DMS53 treated with DMSO at 0.1 percent for 48 hours (cell line): ENCODE data around the gene PPAN.

ENCODE experiments used
- DNase-seq: peaks from one replicate; lab custom pipeline; 2025; ENCODE audit not compliant: unreplicated experiment; lab: John Stamatoyannopoulos, UW

Gene PPAN

DNA sequence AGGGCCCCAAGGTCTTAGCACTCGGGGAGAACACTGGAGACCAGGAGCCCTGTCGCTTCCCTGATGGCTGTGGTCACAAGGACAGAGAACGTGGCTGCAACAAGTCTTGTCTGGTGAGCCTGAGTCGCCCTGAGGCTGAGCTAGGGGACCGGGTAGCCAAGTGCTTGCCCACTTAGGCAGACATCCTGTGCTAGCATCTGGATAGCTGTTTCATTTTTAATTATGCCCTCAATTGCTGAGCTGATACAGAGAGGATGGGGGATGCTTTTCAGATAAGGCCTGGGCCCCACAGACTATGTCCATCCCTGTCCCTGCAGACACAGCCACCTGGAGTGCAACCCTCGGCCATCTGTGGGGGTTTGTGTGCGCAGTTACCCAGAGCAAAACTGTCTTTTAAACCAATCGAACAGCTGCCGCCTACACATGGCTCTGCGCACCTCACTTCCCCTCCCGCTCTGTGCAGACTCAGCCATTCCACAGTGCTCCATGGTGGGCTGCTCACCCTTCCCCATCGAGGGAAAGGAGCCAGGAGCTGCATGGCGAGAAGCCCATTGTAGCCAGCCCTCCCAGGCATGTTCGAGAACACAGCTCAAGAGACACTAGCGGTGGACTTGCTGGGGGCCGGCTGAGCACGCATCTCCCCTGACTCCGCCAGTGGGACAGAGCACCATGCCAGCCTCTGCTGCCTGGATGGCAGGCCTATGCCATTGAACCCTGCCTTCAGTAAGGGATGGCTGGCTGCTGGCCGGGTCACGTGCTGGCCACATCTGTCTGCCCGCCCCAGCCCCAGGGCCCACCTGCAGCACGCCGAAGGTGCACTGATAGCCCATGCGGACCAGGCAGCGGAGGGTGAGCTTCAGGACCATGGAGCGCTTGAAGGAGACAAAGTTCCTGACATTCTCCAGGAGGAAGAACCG, 33.0 kb downstream of the PPAN start:
- no peak for DNase-seq

DNA sequence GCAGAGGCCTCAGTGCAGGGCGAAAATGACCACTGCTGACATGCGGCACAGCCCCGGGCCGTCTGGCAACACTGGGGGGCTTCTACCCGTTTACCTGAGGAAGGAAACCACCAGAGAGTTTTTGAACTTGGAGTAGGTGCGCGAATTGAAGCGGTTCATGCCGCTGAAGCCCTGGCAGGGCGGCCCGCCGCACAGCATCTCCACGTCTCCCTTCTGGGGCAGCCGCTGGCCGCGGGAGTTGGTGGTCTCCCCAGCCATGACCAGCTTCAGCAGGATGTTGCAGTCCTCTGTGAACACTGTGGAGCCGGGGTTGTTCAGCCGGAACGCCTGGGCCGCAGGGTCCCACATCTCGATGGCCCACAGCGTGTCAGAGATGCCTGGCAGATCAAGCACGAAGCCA, 33.8 kb downstream of the PPAN start:
- no peak for DNase-seq

DNA sequence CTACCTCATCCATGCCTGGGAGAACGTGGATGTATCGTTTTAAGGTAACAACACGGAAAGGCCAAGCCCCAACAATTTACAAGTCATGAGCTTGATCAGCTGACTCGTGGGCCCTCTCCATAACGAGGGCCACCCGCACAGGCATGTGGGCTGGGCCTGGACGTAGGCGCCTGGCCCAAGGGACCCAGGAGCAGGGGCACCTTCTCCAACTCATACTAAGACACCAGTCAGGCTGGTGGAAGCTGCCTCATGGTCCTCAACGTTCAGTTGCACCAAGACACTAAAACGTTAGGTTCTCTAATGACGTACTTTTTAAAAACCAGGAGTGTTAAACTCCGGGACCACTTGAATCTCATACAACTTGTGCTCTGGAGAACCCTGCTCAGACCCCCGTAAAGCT, 35.3 kb downstream of the PPAN start:
- DNase-seq = no peak

DNA sequence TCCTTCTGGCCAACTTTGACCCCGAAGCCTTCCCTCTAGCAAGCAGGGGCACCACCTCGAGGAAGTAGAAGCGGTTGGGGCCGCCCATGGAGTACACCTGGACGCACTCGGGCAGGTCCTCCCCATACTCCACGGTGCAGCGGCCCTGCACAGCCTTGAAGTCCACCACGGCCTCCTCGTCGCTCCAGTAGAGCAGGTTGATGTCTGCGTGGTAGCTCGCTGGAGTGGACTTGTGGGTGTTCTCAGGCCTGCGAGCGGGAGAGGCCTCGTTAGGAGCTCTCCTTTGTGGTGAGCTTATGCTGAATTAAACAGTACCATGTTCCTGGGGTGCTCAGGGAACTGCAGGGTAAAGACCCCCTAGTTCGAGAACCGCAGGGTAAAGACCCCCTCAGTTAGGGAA, 35.8 kb downstream of the PPAN start:
- DNase-seq = no peak

DNA sequence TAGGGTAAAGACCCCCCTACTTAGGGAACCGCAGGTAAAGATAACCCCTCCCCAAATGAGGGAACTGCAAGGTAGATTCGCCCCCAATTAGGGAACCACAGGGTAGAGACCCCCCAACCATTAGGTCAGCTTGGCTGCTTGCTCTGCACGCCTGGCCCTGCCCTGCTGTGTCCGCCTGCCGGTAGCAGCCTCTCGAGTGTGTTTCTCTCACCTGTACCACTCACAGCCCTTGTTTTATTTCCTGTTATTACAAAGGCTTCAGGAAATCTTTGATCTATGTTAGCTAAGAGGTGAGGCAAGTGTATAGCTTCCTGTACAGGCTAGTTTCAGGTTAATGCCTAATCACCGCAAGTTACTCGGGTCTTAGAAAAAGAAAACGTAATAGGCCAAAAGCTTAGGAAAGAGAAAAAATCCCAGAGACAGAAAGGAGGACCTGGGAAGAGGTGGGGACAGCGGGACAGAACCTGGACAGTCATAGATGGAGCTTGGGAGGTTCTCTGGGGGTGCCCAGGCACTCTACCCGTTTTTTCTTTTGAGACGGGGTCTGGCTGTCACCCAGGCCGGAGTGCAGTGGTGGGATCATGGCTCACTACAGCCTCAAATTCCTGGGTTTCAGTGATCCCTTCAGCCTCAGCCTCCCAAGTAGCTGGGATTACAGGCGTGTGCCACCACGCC, 36.7 kb downstream of the PPAN start:
- DNase-seq = no peak

DNA sequence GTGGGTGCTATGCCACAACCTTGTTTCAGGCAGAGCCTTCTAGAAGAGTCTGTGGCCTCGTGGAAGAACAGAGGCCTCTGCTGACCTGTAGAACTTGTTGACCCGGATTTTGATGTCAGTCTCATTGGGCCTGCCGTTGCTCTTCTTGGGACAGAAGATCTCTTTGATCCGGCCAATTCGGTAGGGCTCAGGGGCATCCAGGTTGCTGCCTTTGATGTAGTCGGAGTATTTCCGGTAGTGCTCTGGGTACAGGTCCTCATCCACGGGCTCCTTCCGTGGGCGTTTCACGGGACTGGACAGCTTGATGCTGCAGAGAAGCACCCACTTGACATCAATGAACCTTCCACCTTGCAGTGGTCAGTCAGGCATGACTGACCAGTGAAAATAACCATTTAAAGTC, 37.5 kb downstream of the PPAN start:
- no peak for DNase-seq

DNA sequence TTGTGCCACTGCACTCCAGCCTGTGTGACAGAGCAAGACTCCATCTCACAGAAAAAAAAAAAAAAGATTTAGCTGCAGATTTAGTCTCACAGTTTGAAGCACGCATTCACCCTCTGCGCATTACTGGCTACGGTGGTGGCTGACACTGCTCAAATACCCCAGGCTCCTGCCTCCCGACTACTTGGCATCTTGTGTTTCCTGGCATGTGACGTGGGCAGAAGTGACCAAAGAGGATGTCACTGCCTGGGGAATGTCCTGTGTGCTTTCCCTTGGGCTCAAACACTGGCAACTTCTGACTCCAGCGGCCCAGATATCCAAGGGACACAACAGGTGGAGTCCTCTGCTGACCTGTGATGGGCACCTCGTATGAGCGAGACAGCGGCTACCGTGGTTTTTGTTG, 38.2 kb downstream of the PPAN start:
- DNase-seq = no peak

DNA sequence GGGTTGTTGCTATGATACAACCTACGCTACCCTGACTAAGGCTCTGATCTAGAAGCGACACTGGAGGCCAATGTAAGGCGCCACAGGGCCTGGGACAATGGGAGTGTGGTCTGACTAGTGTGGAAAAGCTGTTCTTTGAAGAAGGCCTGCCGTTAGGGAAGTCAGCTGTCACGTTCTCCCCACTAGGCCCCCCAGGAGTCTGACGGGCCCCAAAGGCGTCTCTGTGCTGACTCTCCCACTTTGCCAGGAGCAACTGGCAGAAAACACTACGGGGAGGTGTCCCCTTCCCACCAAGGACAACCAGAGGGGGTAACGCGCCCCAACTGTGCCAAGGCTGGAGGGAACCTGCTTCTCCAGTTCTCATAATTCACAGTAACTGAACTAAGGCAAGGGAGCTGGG, 38.9 kb downstream of the PPAN start:
- DNase-seq = no peak

DNA sequence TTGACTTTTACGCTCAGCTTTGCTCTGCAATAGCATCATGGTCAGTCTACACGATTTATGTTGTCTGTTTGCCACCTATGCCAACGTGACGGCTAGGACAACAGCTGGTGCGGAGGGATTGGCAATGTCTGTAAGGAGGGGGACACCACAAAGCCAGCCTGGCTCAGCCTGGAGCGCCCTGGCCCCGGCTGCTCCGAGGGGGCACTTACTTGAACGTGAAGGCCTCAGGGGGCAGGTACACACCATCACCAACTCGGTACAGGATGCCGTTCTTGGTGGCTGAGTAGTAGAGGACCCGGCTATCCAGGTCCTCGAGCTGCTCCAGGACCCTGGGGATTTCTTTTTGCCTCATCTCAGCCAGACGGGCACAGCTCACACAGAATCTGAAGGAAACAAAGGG, 40.0 kb downstream of the PPAN start:
- no peak for DNase-seq

DNA sequence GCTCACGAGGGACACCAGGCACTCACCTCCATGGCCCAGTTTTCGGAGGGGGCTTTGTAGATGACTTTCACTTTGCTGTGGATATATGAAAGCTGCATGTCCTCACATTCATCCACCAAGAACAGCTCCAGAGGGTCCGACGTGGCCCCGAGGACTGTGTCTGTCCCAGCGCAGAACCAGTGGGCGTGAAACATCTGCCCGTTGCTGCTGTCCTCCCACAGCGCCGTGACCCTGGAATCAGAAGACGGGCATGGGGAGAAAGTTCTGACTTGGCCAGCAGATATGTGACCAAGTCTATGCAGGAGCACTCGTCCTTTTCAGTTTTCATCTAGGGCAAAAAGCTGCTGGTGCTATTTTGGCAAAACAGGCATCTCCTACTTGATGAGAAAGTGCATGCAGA, 43.3 kb downstream of the PPAN start:
- DNase-seq = no peak

DNA sequence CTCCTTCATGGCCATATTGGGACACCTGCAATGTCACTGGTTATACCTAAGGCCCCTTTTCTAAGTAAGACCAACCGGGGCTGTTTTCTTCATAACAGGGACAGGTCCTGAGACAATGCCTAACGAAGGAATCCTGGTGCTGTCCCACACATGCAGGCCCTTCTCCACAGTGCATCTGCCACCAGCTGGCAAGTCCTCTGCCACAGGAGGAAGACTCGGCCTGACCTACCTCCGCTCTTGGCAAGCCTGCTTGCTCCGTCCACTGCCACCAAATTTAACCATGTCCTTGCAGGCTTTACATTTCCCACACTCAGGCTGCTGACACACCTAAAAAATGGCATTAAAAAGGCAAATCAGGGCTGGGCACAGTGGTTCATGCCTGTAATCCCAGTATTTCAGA, 45.4 kb downstream of the PPAN start:
- no peak for DNase-seq

DNA sequence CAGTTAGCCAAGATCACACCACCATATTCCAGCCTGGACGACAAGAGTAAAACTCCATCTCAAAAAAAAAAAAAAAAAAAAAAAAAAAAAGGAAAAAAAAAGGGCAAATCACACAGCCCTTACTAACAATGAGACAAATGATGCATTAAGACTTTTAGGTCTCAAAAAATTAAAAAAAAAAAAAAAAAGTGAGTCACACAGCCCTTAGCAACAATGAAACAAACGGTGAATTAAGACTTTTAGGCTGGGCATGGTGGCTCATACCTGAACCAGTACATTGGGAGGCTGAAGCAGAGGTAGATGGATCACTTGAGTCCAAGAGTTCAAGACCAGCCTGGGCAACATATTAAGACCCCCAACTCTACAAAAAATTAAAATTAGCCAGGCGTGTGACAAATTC, 45.9 kb downstream of the PPAN start:
- DNase-seq = no peak

DNA sequence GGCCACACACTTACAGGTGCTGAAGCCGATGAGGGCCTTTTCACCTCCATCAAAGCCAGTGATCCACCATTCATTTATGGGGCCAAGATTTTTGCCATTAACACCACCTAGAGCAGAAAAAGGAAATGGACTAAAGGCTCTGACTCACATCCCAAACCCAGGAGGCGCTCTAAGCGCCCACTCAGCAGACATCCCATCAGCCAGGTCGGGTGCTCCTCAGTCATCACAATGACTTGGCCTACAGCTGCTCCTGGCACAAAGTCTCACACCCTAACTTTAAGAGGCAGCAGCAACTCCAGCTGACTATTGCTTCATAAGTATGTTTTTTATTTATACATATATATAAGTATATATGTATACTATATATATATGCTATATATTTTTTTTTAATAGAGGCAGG, 49.7 kb downstream of the PPAN start:
- DNase-seq = no peak

DNA sequence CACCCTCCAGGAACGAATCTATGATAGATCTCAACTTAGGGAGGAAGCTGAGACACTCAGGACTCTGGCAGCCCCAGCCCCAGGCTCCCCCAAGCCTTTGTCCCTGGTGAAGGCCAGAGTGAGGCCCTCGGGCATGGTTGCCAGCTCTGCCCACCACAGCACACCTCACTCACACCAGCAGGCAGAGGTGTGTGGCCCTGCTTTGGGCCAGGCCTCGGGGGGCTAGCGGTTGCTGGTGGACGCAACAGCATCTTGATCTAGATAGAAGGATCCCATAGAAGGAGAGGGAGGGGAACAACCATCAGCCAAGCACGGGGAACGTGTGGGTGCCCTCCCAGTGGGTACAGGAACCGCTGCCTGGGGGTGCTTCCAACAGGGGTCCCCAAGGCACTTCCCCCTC, 51.9 kb downstream of the PPAN start:
- no peak for DNase-seq

DNA sequence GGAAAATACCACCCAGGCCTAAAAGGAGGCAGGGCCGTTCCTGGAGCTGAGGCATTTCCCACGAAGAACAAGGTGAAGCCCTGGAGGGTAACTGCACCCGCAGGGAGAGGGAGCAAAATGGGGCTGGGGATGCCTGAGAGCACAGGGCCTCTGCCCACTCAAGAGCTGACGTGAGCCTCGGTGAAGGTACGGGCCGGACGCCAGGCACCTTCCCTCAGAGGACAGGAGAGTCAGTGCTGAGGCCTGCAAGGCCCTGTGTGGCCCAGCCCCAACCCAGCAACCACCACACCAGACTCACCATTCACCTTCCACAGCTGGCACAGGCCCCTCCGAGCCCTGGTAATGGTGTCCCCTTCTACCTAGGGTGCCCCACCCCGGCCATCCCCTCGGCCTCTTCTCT, 52.3 kb downstream of the PPAN start:
- DNase-seq = no peak

DNA sequence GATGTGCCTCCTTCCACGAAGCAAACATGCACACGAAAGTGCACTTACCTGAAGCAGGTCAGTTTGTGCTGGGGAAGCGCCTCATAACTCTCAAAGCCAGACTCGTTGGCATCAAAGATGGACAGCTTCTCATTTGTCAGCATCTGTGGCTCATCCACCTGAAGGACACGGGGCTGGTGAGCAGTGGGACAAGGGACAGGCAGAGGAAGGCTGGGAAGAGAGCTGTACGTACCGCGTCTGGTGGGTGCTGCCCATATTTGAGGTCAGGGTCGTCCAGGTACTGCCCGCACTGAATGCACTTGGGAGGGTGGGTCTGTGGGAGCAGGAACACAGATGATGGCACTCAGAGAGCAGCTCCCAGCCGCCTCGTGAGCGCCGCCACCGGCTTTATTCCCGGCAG, 53.4 kb downstream of the PPAN start:
- no peak for DNase-seq
